Ecto neural progenitor cell (in vitro differentiated cells): ENCODE measurements around the gene PRF1.
"Not testable (repeated sequence)": the region's sequence is repeated elsewhere in the genome, so short reads cannot be mapped to it uniquely, and the experiment has no call there.

Source experiments
- DNase-seq: peaks from one replicate; pipeline ENCODE4 v3.0.0-alpha.2; 2018; ENCODE audit warnings: low spot score

The PRF1 gene

GRCh38 chr10:70602665-70603448 is at the start of gene PRF1:
Gene PRF1, minus strand, starts transcription at chr10:70602741. Its CDS starts 1,839 bp downstream, at chr10:70600902.
- no peak for DNase-seq

- DNase-seq = no peak
Observed at GRCh38 chr10:70651661-70652060, 49.1 kb upstream of the PRF1 start.

- no peak for DNase-seq
Observed at GRCh38 chr10:70650718-70651117, 48.2 kb upstream of the PRF1 start.

- no peak for DNase-seq
Observed at GRCh38 chr10:70650104-70650503, 47.6 kb upstream of the PRF1 start.

DNA sequence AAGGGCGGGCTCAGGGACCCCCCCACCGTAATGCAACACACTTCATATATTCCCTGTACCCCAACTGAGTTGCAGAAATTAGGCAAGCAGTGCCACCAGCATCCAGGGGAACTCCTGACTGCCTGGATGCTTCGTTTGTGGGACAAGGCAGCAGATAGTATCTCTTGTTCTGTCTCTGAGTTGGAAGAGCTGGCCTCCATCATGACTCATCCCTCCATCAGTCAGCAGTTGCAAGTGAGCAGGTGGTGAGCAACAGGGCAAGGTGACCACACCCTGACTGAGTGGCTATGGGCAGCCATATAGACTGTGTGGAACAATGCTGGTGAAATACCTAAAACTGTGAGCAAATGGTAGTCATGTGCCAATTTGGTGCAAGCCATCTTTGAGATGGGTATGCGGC is 47.0 kb upstream of the PRF1 start:
- no peak for DNase-seq

GRCh38 chr10:70648427-70648826 is 45.9 kb upstream of the PRF1 start:
- DNase-seq = no peak

- DNase-seq = no peak
Observed at GRCh38 chr10:70647086-70647485, 44.5 kb upstream of the PRF1 start.

DNA sequence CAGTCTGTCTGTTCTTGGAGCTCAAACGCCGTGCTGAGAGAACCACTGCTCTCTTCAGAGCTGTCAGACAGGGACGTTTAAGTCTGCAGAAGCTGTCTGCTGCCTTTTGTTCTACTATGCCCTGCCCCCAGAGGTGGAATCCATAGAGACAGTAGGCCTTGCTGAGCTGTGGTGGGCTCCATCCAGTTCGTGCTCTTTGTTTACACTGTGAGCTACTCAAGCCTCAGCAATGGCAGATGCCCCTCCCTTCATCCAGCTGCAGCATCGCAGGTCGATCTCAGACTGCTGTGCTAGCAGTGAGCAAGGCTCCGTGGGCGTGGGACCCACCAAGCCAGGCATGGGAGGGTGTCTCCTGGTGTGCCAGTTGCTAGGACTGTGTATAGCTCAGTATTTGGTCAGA is 42.4 kb upstream of the PRF1 start:
- not testable (repeated sequence) for DNase-seq

DNA sequence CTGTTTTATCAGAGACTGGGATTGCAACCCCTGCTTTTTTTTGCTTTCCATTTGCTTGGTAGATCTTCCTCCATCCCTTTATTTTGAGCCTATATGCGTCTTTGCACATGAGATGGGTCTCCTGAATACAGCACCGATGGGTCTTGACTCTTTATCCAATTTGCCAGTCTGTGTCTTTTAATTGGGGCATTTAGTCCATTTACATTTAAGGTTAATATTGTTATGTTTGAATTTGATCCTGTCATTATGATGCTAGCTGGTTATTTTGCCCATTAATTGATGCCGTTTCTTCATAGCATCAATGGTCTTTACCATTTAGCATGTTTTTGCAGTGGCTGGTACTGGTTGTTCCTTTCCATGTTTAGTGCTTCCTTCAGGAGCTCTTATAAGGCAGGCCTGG is 40.7 kb upstream of the PRF1 start:
- not testable (repeated sequence) for DNase-seq

GRCh38 chr10:70639640-70640383 is 37.3 kb upstream of the PRF1 start:
- DNase-seq = not testable (repeated sequence)

DNA sequence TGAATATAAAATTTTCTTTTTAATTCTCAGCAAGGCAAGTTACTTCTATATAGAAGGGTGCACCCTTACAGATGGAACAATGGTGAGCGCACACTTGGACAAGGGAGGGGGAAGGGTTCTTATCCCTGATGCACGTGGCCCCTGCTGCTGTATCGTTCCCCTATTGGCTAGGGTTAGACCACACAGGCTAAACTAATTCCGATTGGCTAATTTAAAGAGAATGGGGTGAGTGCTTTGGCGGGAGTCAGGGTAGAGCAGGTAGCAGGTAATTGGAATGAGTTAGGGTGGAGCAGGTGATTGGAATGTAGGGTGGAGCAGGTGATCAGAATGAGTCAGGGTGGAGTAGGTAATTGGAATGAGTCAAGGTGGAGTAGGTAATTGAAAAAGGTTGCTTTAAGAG is 32.0 kb upstream of the PRF1 start:
- not testable (repeated sequence) for DNase-seq

GRCh38 chr10:70634011-70634410 is 31.5 kb upstream of the PRF1 start:
- no peak for DNase-seq

DNA sequence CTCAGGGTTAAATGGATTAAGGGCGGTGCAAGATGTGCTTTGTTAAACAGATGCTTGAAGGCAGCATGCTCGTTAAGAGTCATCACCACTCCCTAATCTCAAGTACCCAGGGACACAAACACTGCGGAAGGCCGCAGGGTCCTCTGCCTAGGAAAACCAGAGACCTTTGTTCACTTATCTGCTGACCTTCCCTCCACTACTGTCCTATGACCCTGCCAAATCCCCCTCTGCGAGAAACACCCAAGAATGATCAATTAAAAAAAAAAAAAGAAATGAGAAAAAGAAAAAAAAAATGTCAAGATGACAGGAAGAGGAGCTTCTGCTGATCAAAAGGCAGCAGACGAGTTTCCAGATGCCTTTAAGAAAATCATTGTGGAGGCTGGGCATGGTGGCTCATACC is 29.2 kb upstream of the PRF1 start:
- DNase-seq = not testable (repeated sequence)

- DNase-seq = no peak
Observed at GRCh38 chr10:70629338-70629737, 26.8 kb upstream of the PRF1 start.

GRCh38 chr10:70626056-70626455 is 23.5 kb upstream of the PRF1 start:
- DNase-seq = no peak

DNA sequence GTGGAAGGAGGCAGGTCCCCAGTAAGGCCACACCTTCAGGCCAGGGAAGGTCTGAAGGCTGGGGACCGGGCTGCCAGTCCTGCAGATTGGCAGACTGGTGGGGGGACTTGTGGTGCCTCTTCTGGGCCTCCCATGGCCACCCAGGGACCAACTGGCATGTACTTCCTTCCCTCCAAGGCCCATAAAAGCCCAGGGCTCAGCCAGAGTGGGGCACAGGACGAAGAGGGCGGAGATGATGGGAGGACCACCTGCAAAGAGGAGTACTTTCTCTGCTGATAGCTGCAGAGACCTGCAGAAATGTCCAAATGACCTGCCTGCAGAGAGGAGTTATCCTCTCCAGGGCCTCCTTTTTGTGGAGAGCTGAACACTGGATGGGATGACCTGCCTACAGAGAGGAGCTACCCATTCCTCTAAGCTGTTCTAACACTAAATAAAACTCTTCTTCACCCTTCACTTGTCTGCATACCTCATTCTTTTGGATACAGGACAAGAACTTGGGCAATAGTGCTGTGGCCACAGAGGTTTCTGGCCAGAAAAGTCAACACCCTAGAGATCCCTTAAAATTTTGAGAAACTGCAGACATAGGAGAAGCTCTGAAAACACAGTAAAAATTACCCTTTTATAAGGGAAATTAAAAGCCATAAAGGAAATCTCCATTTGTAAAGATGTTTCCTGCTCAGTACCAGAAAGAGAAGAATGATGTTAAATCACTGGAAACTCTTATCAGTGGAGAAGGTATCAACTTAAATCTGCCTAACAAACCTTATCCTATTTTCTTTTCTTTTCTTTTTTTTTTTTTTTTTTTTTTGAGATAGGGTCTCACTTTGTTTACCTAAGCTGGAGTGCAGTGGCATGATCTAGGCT is 20.7 kb upstream of the PRF1 start:
- DNase-seq = no peak

DNA sequence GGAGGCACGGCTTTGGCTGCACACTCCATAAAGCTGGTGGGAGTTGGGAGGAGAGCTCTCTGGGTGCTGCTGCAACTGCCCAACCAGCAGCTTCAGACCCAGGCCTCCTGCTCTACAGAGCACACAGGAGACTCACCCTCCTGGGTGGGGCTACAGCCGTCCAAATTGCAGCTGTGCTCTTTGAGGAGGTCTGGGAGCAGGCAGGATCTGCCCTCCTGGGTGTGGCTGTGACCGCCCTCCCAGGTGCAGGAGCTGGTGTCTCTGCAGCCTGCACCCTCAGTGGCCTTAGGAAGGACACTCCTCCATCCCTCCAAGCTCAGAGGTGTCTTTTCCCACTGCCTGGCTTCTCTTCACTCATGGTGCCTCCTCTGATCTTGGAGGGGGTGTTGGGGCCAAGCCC is 20.0 kb upstream of the PRF1 start:
- no peak for DNase-seq

DNA sequence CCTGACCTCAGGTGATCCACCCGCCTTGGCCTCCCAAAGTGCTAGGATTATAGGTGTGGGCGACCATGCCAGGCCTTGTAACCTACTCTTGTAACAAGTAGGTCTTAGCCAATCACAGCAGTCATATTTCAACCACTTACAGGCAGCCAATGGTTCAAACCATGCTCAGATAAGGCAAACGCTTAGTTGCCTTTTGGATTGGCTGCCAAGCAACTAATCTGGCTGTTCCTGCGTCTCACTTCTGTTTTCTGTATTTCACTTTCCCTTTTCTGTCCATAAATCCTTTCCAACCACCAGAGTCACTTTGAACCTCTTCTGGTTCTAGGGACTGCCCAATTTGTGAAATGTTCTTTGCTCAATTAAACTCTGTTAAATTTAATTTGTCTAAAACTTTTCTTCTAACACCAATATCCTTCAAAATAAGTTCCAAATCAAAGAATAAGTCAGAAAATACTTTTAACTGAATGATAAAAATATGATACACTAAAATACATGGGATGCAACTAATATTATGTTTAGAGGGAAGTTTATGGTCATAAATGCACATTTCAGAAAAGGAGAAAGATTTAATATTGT is 19.1 kb upstream of the PRF1 start:
- DNase-seq = no peak

- no peak for DNase-seq
Observed at GRCh38 chr10:70620020-70620289, 17.4 kb upstream of the PRF1 start.

DNA sequence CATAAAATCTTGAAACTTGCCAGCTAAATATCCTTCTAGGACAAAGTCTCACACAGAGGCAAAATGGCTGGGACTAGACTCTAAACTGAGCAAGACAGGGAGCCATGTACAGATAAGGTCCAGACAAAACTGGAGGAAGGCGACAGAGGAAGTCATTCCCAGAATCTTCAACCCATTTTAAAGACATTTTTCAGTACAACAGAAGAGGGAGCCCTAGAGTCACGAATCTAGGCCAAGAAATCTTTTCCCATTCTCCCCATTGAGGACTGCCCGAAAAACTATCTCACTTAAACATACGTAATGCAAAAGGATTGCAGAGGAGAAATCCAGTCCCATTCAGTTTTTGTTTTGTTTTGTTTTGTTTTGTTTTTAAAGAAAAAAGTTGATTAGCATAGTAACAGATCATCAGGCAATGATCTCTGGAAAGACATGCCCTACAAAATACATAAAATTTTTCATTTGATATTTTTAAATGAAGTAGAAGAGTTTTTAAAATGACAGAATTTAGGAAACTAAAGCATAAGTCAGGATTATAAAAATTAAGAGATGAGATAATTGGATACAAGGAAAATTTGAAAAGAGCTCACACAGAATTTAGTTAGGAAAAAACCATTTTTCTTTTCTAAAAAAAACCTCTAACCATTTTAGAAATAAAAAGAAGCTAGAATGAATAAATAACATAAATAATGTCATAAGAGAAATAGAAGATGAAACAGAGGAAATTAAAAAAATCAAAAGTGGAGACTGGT is 16.9 kb upstream of the PRF1 start:
- no peak for DNase-seq

GRCh38 chr10:70618663-70619062 is 16.1 kb upstream of the PRF1 start:
- DNase-seq = no peak
